ENCODE data around the gene SLC39A9.

SLC39A9 gene

GRCh38 chr14:69484444-69485314 lies 86.2 kb downstream of the SLC39A9 start, which contains the start of gene PLEKHD1:
PLEKHD1 (plus strand) TSS chr14:69484728; CDS start chr14:69484966, 238 bp downstream.
- TF ChIP-seq, protein P1, sequence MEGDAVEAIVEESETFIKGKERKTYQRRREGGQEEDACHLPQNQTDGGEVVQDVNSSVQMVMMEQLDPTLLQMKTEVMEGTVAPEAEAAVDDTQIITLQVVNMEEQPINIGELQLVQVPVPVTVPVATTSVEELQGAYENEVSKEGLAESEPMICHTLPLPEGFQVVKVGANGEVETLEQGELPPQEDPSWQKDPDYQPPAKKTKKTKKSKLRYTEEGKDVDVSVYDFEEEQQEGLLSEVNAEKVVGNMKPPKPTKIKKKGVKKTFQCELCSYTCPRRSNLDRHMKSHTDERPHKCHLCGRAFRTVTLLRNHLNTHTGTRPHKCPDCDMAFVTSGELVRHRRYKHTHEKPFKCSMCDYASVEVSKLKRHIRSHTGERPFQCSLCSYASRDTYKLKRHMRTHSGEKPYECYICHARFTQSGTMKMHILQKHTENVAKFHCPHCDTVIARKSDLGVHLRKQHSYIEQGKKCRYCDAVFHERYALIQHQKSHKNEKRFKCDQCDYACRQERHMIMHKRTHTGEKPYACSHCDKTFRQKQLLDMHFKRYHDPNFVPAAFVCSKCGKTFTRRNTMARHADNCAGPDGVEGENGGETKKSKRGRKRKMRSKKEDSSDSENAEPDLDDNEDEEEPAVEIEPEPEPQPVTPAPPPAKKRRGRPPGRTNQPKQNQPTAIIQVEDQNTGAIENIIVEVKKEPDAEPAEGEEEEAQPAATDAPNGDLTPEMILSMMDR (IDR thresholded peaks at IDR 0.05; ENCODE audit: low read depth, low read length) = no peak
- no peak within 1 kb of the TSS for H3K4me3 ChIP-seq (ENCODE audit: low read depth, low read length)

DNA sequence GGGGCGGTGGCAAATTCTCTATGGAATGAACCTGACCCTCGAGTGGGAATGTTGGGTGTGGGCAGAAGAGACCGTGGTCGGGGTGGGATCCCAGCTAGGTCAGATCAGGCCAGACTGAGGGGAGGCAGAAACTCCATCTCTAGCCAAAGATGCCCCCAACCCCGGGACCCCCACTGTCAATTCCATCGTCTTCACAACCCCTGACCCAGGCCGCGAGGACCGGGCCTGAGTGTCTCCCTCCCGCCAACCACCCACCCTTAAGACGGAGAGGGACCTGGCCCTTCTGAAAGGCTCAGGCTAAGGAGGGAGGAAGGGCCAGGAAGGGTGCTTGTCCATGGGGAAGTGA lies 86.8 kb downstream of the SLC39A9 start:
- no peak overlapping the region for H3K4me3 ChIP-seq (ENCODE audit: low read depth, low read length)
- TF ChIP-seq, protein P1 (IDR thresholded peaks at IDR 0.05; ENCODE audit: low read depth, low read length) = no peak

DNA sequence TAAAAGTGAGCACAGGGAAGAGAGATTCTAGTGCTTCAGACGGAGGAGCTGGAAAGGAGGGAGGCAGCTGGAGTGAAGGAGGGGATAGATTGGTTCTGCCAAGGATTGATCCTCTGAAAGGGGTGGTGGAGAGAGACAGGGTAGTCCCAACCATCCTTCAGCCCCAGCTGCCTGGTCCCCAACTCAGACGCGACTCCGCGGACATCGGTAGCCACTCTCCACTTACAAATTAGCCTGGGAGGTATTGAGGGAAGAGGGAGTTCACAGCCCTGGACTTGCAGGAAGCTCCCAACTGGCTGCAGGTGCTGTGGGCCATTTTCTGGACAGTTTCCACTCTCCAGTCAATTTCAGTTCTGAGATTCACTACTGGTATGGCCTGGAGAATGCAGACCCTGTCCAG lies 87.2 kb downstream of the SLC39A9 start:
- TF ChIP-seq, protein P1 (IDR thresholded peaks at IDR 0.05; ENCODE audit: low read depth, low read length) = no peak
- no peak overlapping the region for H3K4me3 ChIP-seq (ENCODE audit: low read depth, low read length)

- TF ChIP-seq, protein P1 (IDR thresholded peaks at IDR 0.05; ENCODE audit: low read depth, low read length) = no peak
Observed at GRCh38 chr14:69487226-69487625, 88.7 kb downstream of the SLC39A9 start.

DNA sequence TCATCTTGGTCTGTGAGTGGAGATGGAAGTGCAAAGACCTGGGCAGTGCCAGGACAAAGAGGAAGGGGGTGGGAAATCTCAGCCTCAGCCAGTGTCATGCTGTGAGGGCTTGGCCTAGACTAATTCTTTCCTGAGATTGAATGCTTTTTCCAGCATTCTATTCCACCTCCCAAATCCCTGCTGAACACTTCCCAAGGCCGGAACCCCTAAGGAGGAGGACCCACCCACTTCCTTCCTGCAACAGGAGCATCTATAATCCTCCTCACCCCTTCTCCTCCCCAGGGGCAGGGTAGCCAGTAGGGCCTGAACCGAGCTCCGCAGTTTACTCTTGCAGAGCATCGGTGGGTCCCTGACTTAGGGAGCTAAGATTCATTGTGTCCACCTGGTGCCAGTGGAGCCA lies 89.3 kb downstream of the SLC39A9 start:
- H3K4me3 ChIP-seq (ENCODE audit: low read depth, low read length) = no peak overlapping the region
- TF ChIP-seq, protein P1 (IDR thresholded peaks at IDR 0.05; ENCODE audit: low read depth, low read length) = no peak

More at GRCh38 chr14:69487226-69487625, 88.7 kb downstream of the SLC39A9 start:
- H3K4me3 ChIP-seq (ENCODE audit: low read depth, low read length) = no peak overlapping the region

DNA sequence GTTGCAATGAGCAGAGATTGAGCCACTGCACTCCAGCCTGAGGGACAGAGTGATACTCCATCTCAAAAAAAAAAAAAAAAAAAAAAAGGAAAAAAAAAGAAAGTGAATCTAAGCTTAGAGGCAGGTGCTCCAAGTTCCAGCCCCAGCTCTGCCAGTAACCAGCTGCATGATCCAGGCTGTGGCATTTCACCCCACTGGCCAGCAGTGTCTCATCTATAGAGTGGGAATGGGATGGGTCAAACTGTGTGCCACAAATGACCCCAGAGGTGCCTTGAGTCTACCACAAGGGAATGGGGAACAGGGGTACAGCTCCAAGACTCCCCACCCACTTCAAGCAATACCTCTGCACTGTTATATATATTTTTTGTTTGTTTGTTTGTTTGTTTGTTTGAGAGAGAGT lies 91.0 kb downstream of the SLC39A9 start:
- TF ChIP-seq, protein P1 (IDR thresholded peaks at IDR 0.05; ENCODE audit: low read depth, low read length) = no peak
- H3K4me3 ChIP-seq (ENCODE audit: low read depth, low read length) = no peak overlapping the region

- TF ChIP-seq, protein P1 (IDR thresholded peaks at IDR 0.05; ENCODE audit: low read depth, low read length) = no peak
- no peak overlapping the region for H3K4me3 ChIP-seq (ENCODE audit: low read depth, low read length)
Observed at GRCh38 chr14:69490219-69490918, 91.9 kb downstream of the SLC39A9 start.

All from WI38 (cell line).